Brain microvascular endothelial cell (primary cell): ENCODE data around the gene GLTP.

Source experiments
- DNase-seq: peaks from one replicate; pipeline ENCODE4 v3.0.0-alpha.2; 2020
- H3K27ac ChIP-seq: fragments of 250-450 bp; sonication (Bioruptor Pico); 2 replicates; pipeline ENCODE4 v1.5.1; 2020; ENCODE audit warnings: mild to moderate bottlenecking, moderate library complexity
- H3K27me3 ChIP-seq: fragments of 250-450 bp; sonication (Bioruptor Pico); replicated peaks from 2 replicates; pipeline ENCODE4 v1.5.1; 2020; ENCODE audit warnings: mild to moderate bottlenecking
- H3K36me3 ChIP-seq: fragments of 250-450 bp; sonication (Bioruptor Pico); replicated peaks from 2 replicates; pipeline ENCODE4 v1.5.1; 2020; ENCODE audit warnings: mild to moderate bottlenecking
- H3K4me3 ChIP-seq: 2 replicates; pipeline ENCODE4 v1.5.1; 2011; ENCODE audit warnings: low read depth, mild to moderate bottlenecking, control low read depth, low read length, moderate library complexity
- CTCF ChIP-seq: IDR thresholded peaks from 2 replicates; pipeline ENCODE4 v1.5.1; 2011; ENCODE audit warnings: low read depth, mild to moderate bottlenecking, moderate library complexity, low read length, control low read depth, inconsistent platforms; ENCODE audit errors: missing control alignments
- in situ Hi-C: cut with HindIII; loops from 2 replicates; pipeline ENCODE4 v1.10.0; 2017; ENCODE audit warnings: low sequenced_read_pairs, low pct_ligation_motif_present

GLTP gene

DNA sequence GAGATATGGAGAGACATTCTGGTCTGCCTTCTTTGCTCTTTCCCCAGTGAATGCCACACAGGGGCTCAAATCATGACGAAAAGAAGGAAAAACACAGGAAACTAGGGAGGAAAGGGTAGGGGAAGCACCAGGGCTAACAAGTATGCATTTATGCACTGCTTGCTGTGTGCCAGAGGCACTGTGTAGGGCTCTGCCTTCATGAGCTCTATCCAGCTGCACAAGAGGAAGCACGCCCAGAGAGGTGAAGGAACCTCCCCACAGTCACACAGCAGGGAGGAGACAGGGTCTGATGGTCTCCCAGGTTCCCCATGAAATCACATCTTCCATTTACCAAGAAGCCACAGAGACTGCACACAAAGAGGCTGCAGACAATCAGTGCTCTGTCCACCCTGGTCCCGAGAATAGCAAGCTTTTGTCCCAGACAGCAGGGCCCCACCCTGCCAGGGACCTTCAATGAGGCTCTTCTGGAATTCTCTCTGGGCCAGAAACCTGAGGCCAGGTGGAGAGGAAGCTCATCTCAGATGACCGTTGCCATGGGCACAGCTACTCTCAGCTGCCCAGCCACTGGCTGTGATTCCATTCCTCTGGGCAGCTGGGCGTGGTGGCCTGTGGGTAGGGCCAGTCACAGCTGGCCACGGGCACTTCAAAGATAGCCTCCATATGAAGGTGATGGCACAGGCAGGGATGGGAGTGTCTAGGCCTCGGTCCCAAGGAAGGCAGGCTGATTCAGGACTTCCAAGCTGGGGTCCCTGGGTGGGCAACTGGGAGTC is 39.9 kb downstream of the GLTP start:
- Histone ChIP-seq H3K36me3 (no peaks in the 10 kb centered on the region), H3K27me3 (no peaks in the 10 kb centered on the region), H3K27ac (no peak overlapping the region), H3K4me3 (no peak overlapping the region)
- DNase-seq = no peak
- in situ Hi-C loops = no loop called here
- TF ChIP-seq CTCF = no peak

- DNase-seq = no peak
- no peak for TF ChIP-seq CTCF
- no peak overlapping the region for H3K27ac ChIP-seq
- no peaks in the 10 kb centered on the region for H3K36me3 ChIP-seq
- H3K27me3 ChIP-seq = no peaks in the 10 kb centered on the region
- in situ Hi-C loops = no loop called here
- no peak overlapping the region for H3K4me3 ChIP-seq
Measured at GRCh38 chr12:109839444-109839843, 40.9 kb downstream of the GLTP start.

DNA sequence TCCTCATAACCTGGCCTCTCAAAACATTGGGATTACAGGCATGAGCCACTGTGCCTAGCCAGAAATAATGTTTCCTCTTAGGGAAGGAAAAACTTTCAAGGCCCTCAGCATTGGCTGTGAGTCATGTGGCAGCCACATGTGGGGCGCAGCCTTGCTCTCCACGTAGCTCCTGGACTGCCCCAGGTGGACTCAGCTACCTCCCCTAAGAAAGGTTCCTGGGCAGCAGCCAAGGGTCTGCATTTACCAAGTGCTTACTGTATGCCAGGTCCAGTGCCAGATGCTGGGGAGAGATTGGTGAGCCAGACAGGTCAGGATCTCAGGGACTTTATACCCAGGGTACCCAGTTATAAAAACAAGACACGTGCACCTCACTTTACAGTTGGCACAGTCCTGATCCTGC is 43.4 kb downstream of the GLTP start:
- Histone ChIP-seq H3K27me3 (no peaks in the 10 kb centered on the region), H3K36me3 (no peaks in the 10 kb centered on the region), H3K4me3 (no peak overlapping the region), H3K27ac (no peak overlapping the region)
- DNase-seq = no peak
- in situ Hi-C loops = no loop called here
- TF ChIP-seq CTCF = no peak

GRCh38 chr12:109835827-109836226 is 44.5 kb downstream of the GLTP start:
- in situ Hi-C loops = no loop called here
- no peak for DNase-seq
- H3K27ac ChIP-seq = no peak overlapping the region
- H3K36me3 ChIP-seq = no peaks in the 10 kb centered on the region
- no peak for TF ChIP-seq CTCF
- no peak overlapping the region for H3K4me3 ChIP-seq
- no peaks in the 10 kb centered on the region for H3K27me3 ChIP-seq

GRCh38 chr12:109833307-109834189 is 46.8 kb downstream of the GLTP start, which contains the start of gene TRPV4:
TRPV4 (minus strand) TSS chr12:109833398; CDS start chr12:109814796, 18,602 bp downstream.
- no peak for TF ChIP-seq CTCF
- no peak within 1 kb of the TSS for H3K27ac ChIP-seq
- no peak for DNase-seq
- H3K36me3 ChIP-seq = no peaks in the 10 kb centered on the region
- H3K27me3 ChIP-seq = no peaks in the 10 kb centered on the region
- H3K4me3 ChIP-seq = peak within 1 kb of the TSS; percentile 63
- in situ Hi-C loops = no loop called here
